A549 treated with GW870086 at 1 μM for 4 hours (cell line): Measurements from ENCODE around the gene NT5DC4. TPM values are rescaled to one million over a fixed set of nuclear protein-coding genes. Genes with fewer than 3 reads are reported as not detected.

ENCODE experiments used
- total RNA-seq: library from RNA; stranded (reverse); fragments of 200-300 nt; extraction: Qiagen RNA extraction; gene quantifications from 5 replicates; pipeline ENCODE4 v1.2.3, GENCODE V29; 2022; ENCODE audit warnings: low read depth

NT5DC4 gene
- not detected in 5 replicates for total RNA-seq

GRCh38 chr2:112720785-112721184, at the start of gene NT5DC4:
TSS of gene NT5DC4 (plus strand) at chr2:112721020. CDS start at chr2:112721080, 60 bp downstream.

GRCh38 chr2:112764071-112765044, 43.5 kb downstream of the NT5DC4 start, which contains the start of gene CKAP2L:
TSS of gene CKAP2L (minus strand) at chr2:112764609. CDS start at chr2:112764598, 11 bp downstream.

DNA sequence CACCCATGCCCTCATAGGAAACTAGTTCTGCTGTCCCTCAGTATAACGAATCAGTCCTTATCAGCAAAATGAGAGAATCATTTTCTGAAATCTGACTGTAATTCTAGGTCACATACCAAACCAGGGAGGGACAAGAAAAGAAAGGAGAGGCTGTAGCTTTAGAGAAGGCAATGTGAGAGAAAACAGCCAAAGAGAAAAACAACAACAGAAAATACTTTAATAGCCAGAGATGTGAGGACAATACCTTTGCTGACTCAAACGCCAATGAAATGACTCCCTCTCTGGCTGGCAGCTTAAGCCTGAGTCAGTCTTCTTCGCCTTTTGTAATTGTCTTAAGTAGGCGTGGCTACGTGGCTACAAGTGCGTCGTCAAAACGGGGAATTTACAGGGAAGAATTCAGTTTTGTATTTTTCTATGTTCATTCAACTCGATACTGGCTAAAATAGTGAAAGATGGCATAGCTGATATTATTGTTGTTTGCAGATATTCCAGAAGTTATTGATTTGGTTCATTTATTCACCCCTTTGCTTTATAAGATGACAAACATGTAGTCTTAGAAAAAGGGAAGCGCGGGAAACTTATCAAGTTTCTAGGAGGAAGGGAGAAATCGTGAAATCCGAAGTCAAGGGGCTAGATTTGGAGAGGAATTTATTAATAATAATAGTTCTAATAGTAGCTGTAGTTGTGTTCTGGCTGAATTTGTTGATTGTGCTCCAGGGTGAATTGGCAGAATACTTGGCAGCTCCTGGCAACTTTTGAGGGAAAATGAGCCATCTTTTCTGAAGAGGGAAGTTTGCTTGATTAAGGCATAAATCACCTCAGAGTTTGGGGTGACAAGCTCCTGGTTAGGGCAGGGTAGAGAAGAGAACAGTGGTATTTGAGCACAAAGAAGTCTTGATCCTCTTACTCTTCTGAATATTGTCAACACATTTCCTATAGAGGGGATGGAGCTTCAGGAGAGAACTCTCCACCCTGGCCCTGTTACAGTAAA, 63.7 kb downstream of the NT5DC4 start, which contains the start of gene IL1A:
IL1A (minus strand) TSS at position 295 of the 991 bp plus-strand sequence. CDS start 723 bp downstream, outside the sequence.

Other genes starting within 250 kb of the NT5DC4 start
- gene TTL, start 238.9 kb upstream of the NT5DC4 start, total RNA-seq = 32.3 to 40.2 TPM (median 39.1 TPM) in 5 replicates
- 22.9 to 25.3 TPM (median 23.9 TPM) in 5 replicates for gene POLR1B, start 178.6 kb upstream of the NT5DC4 start, total RNA-seq
- gene CHCHD5, start 136.4 kb upstream of the NT5DC4 start, total RNA-seq = 56.0 to 74.4 TPM (median 61.1 TPM) in 5 replicates
- gene SLC20A1, start 75.1 kb upstream of the NT5DC4 start, total RNA-seq = 161 to 186 TPM (median 183 TPM) in 5 replicates
- 10.5 to 16.2 TPM (median 13.9 TPM) in 5 replicates for gene CKAP2L, start 43.6 kb downstream of the NT5DC4 start, total RNA-seq
- 0.09 to 0.35 TPM (median 0.21 TPM) in 5 replicates for gene IL1A, start 63.5 kb downstream of the NT5DC4 start, total RNA-seq
- gene IL1B, start 115.8 kb downstream of the NT5DC4 start, total RNA-seq = 0.13 to 0.22 TPM (median 0.14 TPM) in 5 replicates
- gene IL37, start 190.1 kb downstream of the NT5DC4 start, total RNA-seq = not detected in 5 replicates